ENCODE data around the gene LRRC10.

The LRRC10 gene

GRCh38 chr12:69651922-69652321 is 41.2 kb upstream of the LRRC10 start:
- H3K4me3 ChIP-seq (ENCODE audit: low read depth, low read length): no peak overlapping the region
- no peak for TF ChIP-seq CTCF (IDR thresholded peaks at IDR 0.05; ENCODE audit: low read depth, low read length)

- no peak for TF ChIP-seq CTCF (IDR thresholded peaks at IDR 0.05; ENCODE audit: low read depth, low read length)
- H3K4me3 ChIP-seq (ENCODE audit: low read depth, low read length): no peak overlapping the region
Measured at GRCh38 chr12:69649529-69649928, 38.8 kb upstream of the LRRC10 start.

- no peak overlapping the region for H3K4me3 ChIP-seq (ENCODE audit: low read depth, low read length)
- no peak for TF ChIP-seq CTCF (IDR thresholded peaks at IDR 0.05; ENCODE audit: low read depth, low read length)
Measured at GRCh38 chr12:69648476-69648875, 37.8 kb upstream of the LRRC10 start.

- no peak for TF ChIP-seq CTCF (IDR thresholded peaks at IDR 0.05; ENCODE audit: low read depth, low read length)
- no peak overlapping the region for H3K4me3 ChIP-seq (ENCODE audit: low read depth, low read length)
Measured at GRCh38 chr12:69647178-69647577, 36.5 kb upstream of the LRRC10 start.

- no peak overlapping the region for H3K4me3 ChIP-seq (ENCODE audit: low read depth, low read length)
- no peak for TF ChIP-seq CTCF (IDR thresholded peaks at IDR 0.05; ENCODE audit: low read depth, low read length)
Measured at GRCh38 chr12:69645031-69645430, 34.3 kb upstream of the LRRC10 start.

- no peak overlapping the region for H3K4me3 ChIP-seq (ENCODE audit: low read depth, low read length)
- TF ChIP-seq CTCF (IDR thresholded peaks at IDR 0.05; ENCODE audit: low read depth, low read length): no peak
Measured at GRCh38 chr12:69644511-69644910, 33.8 kb upstream of the LRRC10 start.

- no peak overlapping the region for H3K4me3 ChIP-seq (ENCODE audit: low read depth, low read length)
- TF ChIP-seq CTCF (IDR thresholded peaks at IDR 0.05; ENCODE audit: low read depth, low read length): no peak
Measured at GRCh38 chr12:69642531-69642930, 31.8 kb upstream of the LRRC10 start.

Data from WI38 (cell line).